CD14-positive monocyte (primary cell): Measurements from ENCODE around the gene JDP2. TPM values are rescaled to one million over a fixed set of nuclear protein-coding genes. Genes with fewer than 3 reads are reported as not detected.

Experiments used
- DNase-seq, 3 donors: peaks; one replicate each; pipeline ENCODE4 v3.0.0-alpha.2; 2011 to 2022
- H2AFZ ChIP-seq: 2 replicates; pipeline ENCODE4 v1.6.0; 2012; ENCODE audit warnings: mild to moderate bottlenecking, low read depth, low read length, inconsistent platforms; ENCODE audit not compliant: insufficient read depth, poor library complexity, severe bottlenecking
- H3K27ac ChIP-seq, 2 donors: 1 replicate in 1 of 2; 2 replicates in 1 of 2; pipeline ENCODE4 v1.5.1; 2012 to 2013; ENCODE audit warnings: low read length in 2 of 2, control low read depth in 1 of 2, inconsistent platforms in 1 of 2, low read depth in 1 of 2, mild to moderate bottlenecking in 1 of 2
- H3K27me3 ChIP-seq, 2 donors: one replicate each; pipeline versions ENCODE4 v1.6.0 to v1.6.1; 2011 to 2013; ENCODE audit warnings: low read length in 2 of 2; ENCODE audit not compliant: control insufficient read depth in 2 of 2, insufficient read depth in 2 of 2
- H3K36me3 ChIP-seq, 2 donors: replicated peaks in 1 of 2; 1 replicate in 1 of 2; 2 replicates in 1 of 2; pipeline versions ENCODE4 v1.5.1 to v1.6.1; 2012 to 2013; ENCODE audit warnings: low read length in 2 of 2, control low read depth in 1 of 2, inconsistent platforms in 1 of 2, mild to moderate bottlenecking in 1 of 2; ENCODE audit not compliant: insufficient read depth in 2 of 2, control insufficient read depth in 1 of 2
- H3K4me1 ChIP-seq, 2 donors: 1 replicate in 1 of 2; 2 replicates in 1 of 2; pipeline versions ENCODE4 v1.5.1 to v1.6.1; 2012 to 2013; ENCODE audit warnings: low read length in 2 of 2, control low read depth in 1 of 2, inconsistent platforms in 1 of 2, mild to moderate bottlenecking in 1 of 2, moderate library complexity in 1 of 2; ENCODE audit not compliant: insufficient read depth in 2 of 2, control insufficient read depth in 1 of 2
- H3K4me2 ChIP-seq: replicated peaks from 2 replicates; pipeline ENCODE3; 2012; ENCODE audit warnings: low read length, moderate library complexity, mild to moderate bottlenecking; ENCODE audit not compliant: poor library complexity, severe bottlenecking; ENCODE audit errors: extremely low read depth
- H3K4me3 ChIP-seq, 3 experiments: fragments of 200-600 bp in 1 of 3; sonication (generic) in 1 of 3; replicated peaks in 1 of 3; 1 replicate in 2 of 3; 2 replicates in 1 of 3; pipeline ENCODE4 v1.5.1; 2011 to 2013; ENCODE audit warnings: low read length in 3 of 3, mild to moderate bottlenecking in 3 of 3, control low read depth in 2 of 3, low read depth in 2 of 3, inconsistent platforms in 1 of 3, moderate library complexity in 1 of 3
- H3K79me2 ChIP-seq: 2 replicates; pipeline ENCODE4 v1.6.0; 2012; ENCODE audit warnings: mild to moderate bottlenecking, control low read depth, inconsistent platforms, low read length, moderate library complexity; ENCODE audit not compliant: insufficient read depth
- H3K9ac ChIP-seq: 2 replicates; pipeline ENCODE4 v1.6.0; 2017; ENCODE audit warnings: low read length, mild to moderate bottlenecking; ENCODE audit not compliant: insufficient read depth, poor library complexity, severe bottlenecking
- H3K9me3 ChIP-seq, 2 donors: replicated peaks in 1 of 2; 1 replicate in 1 of 2; 2 replicates in 1 of 2; pipeline versions ENCODE4 v1.5.1 to v1.6.1; 2012 to 2013; ENCODE audit warnings: low read length in 2 of 2, control low read depth in 1 of 2; ENCODE audit not compliant: control insufficient read depth in 1 of 2, insufficient read depth in 1 of 2
- H4K20me1 ChIP-seq: 2 replicates; pipeline ENCODE4 v1.6.0; 2012; ENCODE audit warnings: mild to moderate bottlenecking, low read length, control low read depth, moderate library complexity; ENCODE audit not compliant: insufficient read depth
- H3K27ac Mint-ChIP-seq, 7 donors: one replicate each; pipeline ENCODE4 v1.8.0; 2020; ENCODE audit warnings: mild to moderate bottlenecking in 7 of 7, mixed read lengths in 7 of 7, moderate library complexity in 6 of 7, inconsistent platforms in 2 of 7
- H3K27me3 Mint-ChIP-seq, 3 donors: one replicate each; pipeline ENCODE4 v1.8.0; 2021 to 2022; ENCODE audit warnings: low read depth in 3 of 3, mild to moderate bottlenecking in 3 of 3, mixed read lengths in 3 of 3, moderate library complexity in 3 of 3, inconsistent platforms in 1 of 3
- H3K36me3 Mint-ChIP-seq, 2 donors: one replicate each; pipeline ENCODE4 v1.8.0; 2020; ENCODE audit warnings: mixed read lengths in 2 of 2, inconsistent platforms in 1 of 2, mild to moderate bottlenecking in 1 of 2
- H3K4me1 Mint-ChIP-seq: one replicate; pipeline ENCODE4 v1.8.0; 2020; ENCODE audit warnings: mild to moderate bottlenecking, mixed read lengths
- H3K4me3 Mint-ChIP-seq, 2 donors: one replicate each; pipeline ENCODE4 v1.8.0; 2020; ENCODE audit warnings: mild to moderate bottlenecking in 2 of 2, mixed read lengths in 2 of 2, moderate library complexity in 1 of 2
- H3K9me3 Mint-ChIP-seq, 7 donors: one replicate each; pipeline ENCODE4 v1.8.0; 2020 to 2022; ENCODE audit warnings: mixed read lengths in 7 of 7, mild to moderate bottlenecking in 6 of 7, moderate library complexity in 6 of 7, inconsistent platforms in 2 of 7
- WGBS: methylation state at CpG from one replicate; pipeline ENCODE4 v1.1.5; 2013; ENCODE audit warnings: missing lambda C conversion rate; ENCODE audit not compliant: insufficient coverage; 5-methylcytosine and 5-hydroxymethylcytosine counted together
- intact Hi-C, 2 donors: fragments of 100-400 bp; cut with micrococcal nuclease; formaldehyde crosslinking; loops; one replicate each; pipeline versions ENCODE4 v1.15.0 to v1.15.1; 2023
- polyA plus RNA-seq, 3 donors: library from polyadenylated mRNA; depleted of rRNA in 1 of 3; unstranded in 2 of 3; stranded (reverse) in 1 of 3; fragments of 300-500 nt in 2 of 3; fragments of >200 nt in 1 of 3; fragmentation: Illumina TruSeq in 2 of 3; gene quantifications; 1 replicate in 2 of 3; 2 replicates in 1 of 3; pipeline ENCODE4 v1.2.3, GENCODE V29; 2012 to 2021
- TF ChIP-seq, protein P1 (sequence below): fragments of 200-600 bp; IDR thresholded peaks from one replicate; pipeline ENCODE4 v1.8.0; 2022; ENCODE audit warnings: antibody characterized with exemption, mild to moderate bottlenecking

JDP2 gene
- polyA plus RNA-seq, 3 donors, result 3.5 to 69.2 (median 14.2) TPM

DNA sequence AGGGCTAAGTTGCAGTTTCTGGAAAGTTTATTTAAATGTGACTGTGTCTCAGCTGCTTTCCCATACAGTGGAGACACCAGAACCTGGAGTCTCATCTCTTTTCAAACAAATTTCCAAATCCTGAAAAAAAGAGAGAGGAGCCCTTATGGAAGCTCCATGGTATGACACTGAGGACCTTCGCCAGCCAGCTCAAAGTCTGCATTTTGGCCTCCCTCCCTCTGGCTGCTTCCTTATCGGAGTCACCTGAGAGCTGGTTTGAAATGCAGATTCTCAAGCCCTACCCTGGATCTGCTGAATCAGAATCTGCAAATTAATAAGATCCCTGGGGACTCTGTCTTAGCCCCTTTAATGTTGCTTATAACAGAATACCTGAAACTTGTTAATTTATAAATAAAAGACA, 21.7 kb upstream of the JDP2 start:
- intact Hi-C loops, result no loop called here

DNA sequence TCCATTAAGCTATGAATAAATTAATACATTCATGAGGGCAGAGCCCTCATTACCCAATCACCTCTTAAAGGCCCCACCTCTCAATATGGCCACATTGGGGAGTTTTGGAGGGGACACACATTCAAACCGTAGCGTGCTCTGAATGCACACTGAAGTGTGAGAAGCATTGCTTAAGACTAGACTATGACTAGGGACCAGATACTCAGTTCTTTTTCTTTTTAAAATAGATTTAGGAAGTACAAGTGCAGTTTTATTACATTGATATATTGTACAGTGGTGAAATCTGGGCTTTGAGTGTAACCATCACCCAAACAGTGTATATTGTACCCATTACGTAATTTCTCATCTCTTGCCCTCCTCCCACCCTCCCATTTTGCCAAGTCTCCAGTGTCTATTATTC, 21.0 kb upstream of the JDP2 start:
- TF ChIP-seq, protein P1, sequence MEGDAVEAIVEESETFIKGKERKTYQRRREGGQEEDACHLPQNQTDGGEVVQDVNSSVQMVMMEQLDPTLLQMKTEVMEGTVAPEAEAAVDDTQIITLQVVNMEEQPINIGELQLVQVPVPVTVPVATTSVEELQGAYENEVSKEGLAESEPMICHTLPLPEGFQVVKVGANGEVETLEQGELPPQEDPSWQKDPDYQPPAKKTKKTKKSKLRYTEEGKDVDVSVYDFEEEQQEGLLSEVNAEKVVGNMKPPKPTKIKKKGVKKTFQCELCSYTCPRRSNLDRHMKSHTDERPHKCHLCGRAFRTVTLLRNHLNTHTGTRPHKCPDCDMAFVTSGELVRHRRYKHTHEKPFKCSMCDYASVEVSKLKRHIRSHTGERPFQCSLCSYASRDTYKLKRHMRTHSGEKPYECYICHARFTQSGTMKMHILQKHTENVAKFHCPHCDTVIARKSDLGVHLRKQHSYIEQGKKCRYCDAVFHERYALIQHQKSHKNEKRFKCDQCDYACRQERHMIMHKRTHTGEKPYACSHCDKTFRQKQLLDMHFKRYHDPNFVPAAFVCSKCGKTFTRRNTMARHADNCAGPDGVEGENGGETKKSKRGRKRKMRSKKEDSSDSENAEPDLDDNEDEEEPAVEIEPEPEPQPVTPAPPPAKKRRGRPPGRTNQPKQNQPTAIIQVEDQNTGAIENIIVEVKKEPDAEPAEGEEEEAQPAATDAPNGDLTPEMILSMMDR, result no peak
- Histone ChIP-seq H2AFZ (no peak overlapping the region), H3K36me3 (no peaks in the 10 kb centered on the region), H3K4me2 (peak overlapping the region; percentile 14), H3K4me1 (peaks cover 17 to 23% of the 10 kb centered on the region in 2 donors), H3K27ac (peak overlapping the region; percentile 39 to 65), H3K27me3 (no peaks in the 10 kb centered on the region), H3K79me2 (no peaks in the 10 kb centered on the region), H3K9me3 (no peaks in the 10 kb centered on the region), H3K4me3 (no peak overlapping the region), H3K9ac (no peak overlapping the region), H4K20me1 (no peaks in the 10 kb centered on the region)
- intact Hi-C loops, result no loop called here
- Mint-ChIP-seq H3K27me3 (peaks cover 0 to 2% (median 0%) of the 10 kb centered on the region in 3 donors), H3K27ac (peak overlapping the region; percentile 79 to 89 (median 83)), H3K4me1 (peaks cover 19% of the 10 kb centered on the region), H3K4me3 (peak overlapping the region in 1 of 2 donors; percentile 42), H3K9me3 (peaks cover 0 to 4% (median 0%) of the 10 kb centered on the region in 7 donors), H3K36me3 (no peaks in the 10 kb centered on the region)
- peak; percentile 64 to 89 (median 79) for DNase-seq
- WGBS, result no CpG with 5 or more reads among the region's 3 CpGs

More for the DNA sequence above, 21.7 kb upstream of the JDP2 start:
- no CpG with 5 or more reads among the region's 2 CpGs for WGBS
- Histone ChIP-seq H3K4me1 (peaks cover 17 to 27% of the 10 kb centered on the region in 2 donors), H3K9ac (no peak overlapping the region), H3K36me3 (no peaks in the 10 kb centered on the region), H3K4me3 (no peak overlapping the region), H3K4me2 (no peak overlapping the region), H4K20me1 (no peaks in the 10 kb centered on the region), H3K79me2 (no peaks in the 10 kb centered on the region), H3K9me3 (no peaks in the 10 kb centered on the region), H2AFZ (no peak overlapping the region), H3K27me3 (no peaks in the 10 kb centered on the region), H3K27ac (peak overlapping the region in 1 of 2 donors; percentile 65)
- H3K36me3 Mint-ChIP-seq, result no peaks in the 10 kb centered on the region
- peaks cover 24% of the 10 kb centered on the region for H3K4me1 Mint-ChIP-seq
- no peak overlapping the region for H3K4me3 Mint-ChIP-seq
- TF ChIP-seq, protein P1, result no peak
- H3K27me3 Mint-ChIP-seq, result peaks cover 0 to 4% (median 0%) of the 10 kb centered on the region in 3 donors
- H3K9me3 Mint-ChIP-seq, result peaks cover 0 to 4% (median 0%) of the 10 kb centered on the region in 7 donors
- H3K27ac Mint-ChIP-seq, result peak overlapping the region in 1 of 7 donors; percentile 83
- no peak for DNase-seq
